Hepatocyte (in vitro differentiated cells): ENCODE results near the gene ABLIM2. TPM values are rescaled to one million over a fixed set of nuclear protein-coding genes. Genes with fewer than 3 reads are reported as not detected.

ENCODE experiments used
- DNase-seq: peaks from one replicate; pipeline ENCODE4 v3.0.0-alpha.2; 2016; ENCODE audit warnings: low spot score
- H2AFZ ChIP-seq: fragments of 200-600 bp; sonication (generic); 2 replicates; pipeline ENCODE4 v1.6.0; 2016; ENCODE audit warnings: antibody characterized with exemption, mild to moderate bottlenecking
- H3K27ac ChIP-seq: fragments of 200-600 bp; sonication (generic); 2 replicates; pipeline ENCODE4 v1.5.1; 2016; ENCODE audit warnings: mild to moderate bottlenecking
- H3K27me3 ChIP-seq: fragments of 200-600 bp; sonication (generic); 2 replicates; pipeline ENCODE4 v1.6.1; 2016
- H3K36me3 ChIP-seq: fragments of 200-600 bp; sonication (generic); replicated peaks from 2 replicates; pipeline ENCODE4 v1.5.1; 2016; ENCODE audit warnings: low read depth; ENCODE audit not compliant: insufficient read depth
- H3K4me1 ChIP-seq: fragments of 200-600 bp; sonication (generic); 2 replicates; pipeline ENCODE4 v1.5.1; 2016; ENCODE audit warnings: mild to moderate bottlenecking, moderate library complexity; ENCODE audit not compliant: insufficient read depth
- H3K4me2 ChIP-seq: fragments of 200-600 bp; sonication (generic); 2 replicates; pipeline ENCODE4 v1.6.0; 2016
- H3K4me3 ChIP-seq: fragments of 200-600 bp; sonication (generic); 2 replicates; pipeline ENCODE4 v1.5.1; 2016; ENCODE audit warnings: mild to moderate bottlenecking
- H3K79me2 ChIP-seq: fragments of 200-600 bp; sonication (generic); 2 replicates; pipeline ENCODE4 v1.6.0; 2017; ENCODE audit warnings: mild to moderate bottlenecking
- H3K9me2 ChIP-seq: fragments of 200-600 bp; sonication (generic); replicated peaks from 2 replicates; pipeline ENCODE4 v1.6.0; 2017; ENCODE audit warnings: mild to moderate bottlenecking; ENCODE audit not compliant: insufficient read depth
- H3K9me3 ChIP-seq: fragments of 200-600 bp; sonication (generic); 2 replicates; pipeline ENCODE4 v1.5.1; 2016; ENCODE audit warnings: low read depth, mild to moderate bottlenecking
- H4K20me1 ChIP-seq: fragments of 200-600 bp; sonication (generic); 2 replicates; pipeline ENCODE4 v1.6.0; 2016; ENCODE audit warnings: mild to moderate bottlenecking; ENCODE audit not compliant: insufficient read depth, poor library complexity, severe bottlenecking
- CTCF ChIP-seq: fragments of 200-600 bp; sonication (generic); IDR thresholded peaks from 2 replicates; pipeline ENCODE4 v1.5.1; 2016; ENCODE audit warnings: antibody characterized with exemption, mild to moderate bottlenecking; ENCODE audit not compliant: poor library complexity
- EZH2 ChIP-seq: fragments of 200-600 bp; sonication (generic); IDR thresholded peaks from 2 replicates; pipeline ENCODE4 v1.6.1; 2016; ENCODE audit warnings: antibody characterized with exemption, mild to moderate bottlenecking, borderline replicate concordance
- EZH2phosphoT487 ChIP-seq: fragments of 200-600 bp; sonication (generic); IDR thresholded peaks from one replicate; pipeline ENCODE4 v1.6.1; 2018; ENCODE audit warnings: antibody characterized with exemption, mild to moderate bottlenecking, low read depth, moderate library complexity; ENCODE audit not compliant: unreplicated experiment, severe bottlenecking
- WGBS: methylation state at CpG from one replicate; pipeline ENCODE4 v1.1.6; 2016; ENCODE audit warnings: low lambda C conversion rate; ENCODE audit errors: missing lambda C conversion rate; 5-methylcytosine and 5-hydroxymethylcytosine counted together
- polyA plus RNA-seq: library from polyadenylated mRNA; unstranded; fragments of >200 nt; fragmentation: Nextera tagmentation; extraction: Ambion mirVana; gene quantifications from 2 replicates; pipeline ENCODE4 v1.2.1, GENCODE V29; 2016
- total RNA-seq: library from RNA; depleted of rRNA; stranded (reverse); fragments of >200 nt; gene quantifications from 2 replicates; pipeline ENCODE4 v1.2.3, GENCODE V29; 2014

ABLIM2 gene
- total and polyA plus RNA-seq, 2 experiments from 2014 or later, result 1.7 to 2.0 TPM

- Histone ChIP-seq H3K9me3 (no peaks in the 10 kb centered on the region), H3K4me3 (no peak overlapping the region), H3K4me2 (no peak overlapping the region), H3K27ac (no peak overlapping the region), H3K27me3 (no peaks in the 10 kb centered on the region), H4K20me1 (no peaks in the 10 kb centered on the region), H3K4me1 (no peaks in the 10 kb centered on the region), H3K9me2 (no peaks in the 10 kb centered on the region), H3K36me3 (no peaks in the 10 kb centered on the region), H2AFZ (no peak overlapping the region), H3K79me2 (no peaks in the 10 kb centered on the region)
- no peak for DNase-seq
- TF ChIP-seq CTCF (no peak), EZH2phosphoT487 (no peak), EZH2 (no peak)
- 83% methylated on average over 6 of the region's 6 CpGs for WGBS
Observed at GRCh38 chr4:7993671-7994070, 164.9 kb downstream of the ABLIM2 start.

GRCh38 chr4:7992846-7993245 is 165.8 kb downstream of the ABLIM2 start:
- H3K4me3 ChIP-seq, result no peak overlapping the region
- no peaks in the 10 kb centered on the region for H3K4me1 ChIP-seq
- 96% methylated on average over 11 of the region's 11 CpGs for WGBS
- H2AFZ ChIP-seq, result no peak overlapping the region
- H3K9me2 ChIP-seq, result no peaks in the 10 kb centered on the region
- no peak overlapping the region for H3K27ac ChIP-seq
- no peaks in the 10 kb centered on the region for H3K9me3 ChIP-seq
- H4K20me1 ChIP-seq, result no peaks in the 10 kb centered on the region
- H3K79me2 ChIP-seq, result no peaks in the 10 kb centered on the region
- TF ChIP-seq CTCF, result no peak
- no peak for TF ChIP-seq EZH2
- no peak for TF ChIP-seq EZH2phosphoT487
- no peak for DNase-seq
- H3K4me2 ChIP-seq, result no peak overlapping the region
- H3K36me3 ChIP-seq, result no peaks in the 10 kb centered on the region
- no peaks in the 10 kb centered on the region for H3K27me3 ChIP-seq

DNA sequence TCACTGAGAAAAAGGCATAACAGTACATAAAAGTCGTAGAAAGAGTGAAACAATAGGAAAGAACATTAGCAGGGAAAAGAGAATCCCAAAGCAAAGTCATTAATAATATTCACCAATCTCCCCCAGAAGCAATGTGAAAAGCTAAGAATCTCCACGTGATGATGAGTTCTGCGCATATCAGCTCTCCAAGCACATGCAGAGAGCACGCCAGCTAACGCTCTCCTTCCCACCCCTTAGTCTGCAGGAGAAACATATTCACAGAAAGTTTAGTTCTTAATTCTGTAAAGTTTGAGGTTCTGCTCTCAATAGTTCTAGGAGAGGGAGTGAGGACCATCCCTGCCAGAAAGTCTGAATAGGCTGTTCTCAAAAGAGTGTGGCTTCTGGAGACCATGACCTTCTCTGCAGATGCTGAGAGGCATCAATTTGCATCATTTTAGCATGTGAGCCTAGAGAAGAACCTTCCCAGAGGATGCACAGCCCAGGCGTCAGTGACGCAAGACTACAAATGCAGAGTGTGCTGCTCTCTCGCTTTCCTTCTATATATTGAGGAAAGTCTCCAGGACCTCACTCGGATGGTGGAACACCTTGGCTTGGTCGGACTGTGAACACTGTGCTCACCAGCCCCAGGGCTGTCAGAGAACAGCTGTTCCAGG is 167.7 kb downstream of the ABLIM2 start:
- H3K9me3 ChIP-seq, result no peaks in the 10 kb centered on the region
- H3K27ac ChIP-seq, result no peak overlapping the region
- DNase-seq, result no peak
- no peaks in the 10 kb centered on the region for H3K36me3 ChIP-seq
- no peak overlapping the region for H2AFZ ChIP-seq
- TF ChIP-seq EZH2phosphoT487 (no peak), EZH2 (no peak), CTCF (no peak)
- 87% methylated on average over 10 of the region's 10 CpGs for WGBS
- no peaks in the 10 kb centered on the region for H4K20me1 ChIP-seq
- no peaks in the 10 kb centered on the region for H3K27me3 ChIP-seq
- H3K9me2 ChIP-seq, result no peaks in the 10 kb centered on the region
- no peaks in the 10 kb centered on the region for H3K79me2 ChIP-seq
- no peaks in the 10 kb centered on the region for H3K4me1 ChIP-seq
- H3K4me3 ChIP-seq, result no peak overlapping the region
- no peak overlapping the region for H3K4me2 ChIP-seq
